SK-N-MC (cell line): Measurements from ENCODE around the gene MYCBPAP.

Experiments
- DNase-seq: peaks from one replicate; pipeline ENCODE4 v3.0.0-alpha.2; 2011; ENCODE audit warnings: low read depth, low spot score
- H3K27ac ChIP-seq: fragments of 200-600 bp; sonication (generic); 2 replicates; pipeline ENCODE4 v1.5.1; 2016; ENCODE audit warnings: mixed run types
- H3K36me3 ChIP-seq: fragments of 200-600 bp; sonication (generic); 2 replicates; pipeline ENCODE4 v1.6.1; 2017; ENCODE audit warnings: antibody characterized with exemption, low read length, mixed read lengths; ENCODE audit not compliant: insufficient read depth
- H3K4me3 ChIP-seq: fragments of 200-600 bp; sonication (generic); 2 replicates; pipeline ENCODE4 v1.5.1; 2016
- H3K9ac ChIP-seq: fragments of 200-600 bp; sonication (generic); 2 replicates; pipeline ENCODE4 v1.8.0; 2017; ENCODE audit warnings: mixed run types, mixed read lengths; ENCODE audit not compliant: insufficient read length
- H3K9me3 ChIP-seq: fragments of 200-600 bp; sonication (generic); 2 replicates; pipeline ENCODE4 v1.6.1; 2017; ENCODE audit warnings: low read depth, mild to moderate bottlenecking, antibody characterized with exemption, low read length, moderate library complexity, mixed read lengths
- EZH2 ChIP-seq: fragments of 200-600 bp; sonication (generic); IDR thresholded peaks from one replicate; pipeline ENCODE4 v1.6.1; 2017; ENCODE audit warnings: antibody characterized with exemption
- FOXP2 ChIP-seq: optimal IDR thresholded peaks from 2 replicates; pipeline ENCODE3; 2011; ENCODE audit warnings: mild to moderate bottlenecking, moderate library complexity; ENCODE audit not compliant: insufficient read depth; ENCODE audit errors: extremely low read length, control extremely low read depth
- POLR2AphosphoS5 ChIP-seq: IDR thresholded peaks from 2 replicates; pipeline ENCODE4 v1.6.1; 2012; ENCODE audit warnings: mild to moderate bottlenecking, low read depth, low read length, borderline replicate concordance

Gene MYCBPAP

DNA sequence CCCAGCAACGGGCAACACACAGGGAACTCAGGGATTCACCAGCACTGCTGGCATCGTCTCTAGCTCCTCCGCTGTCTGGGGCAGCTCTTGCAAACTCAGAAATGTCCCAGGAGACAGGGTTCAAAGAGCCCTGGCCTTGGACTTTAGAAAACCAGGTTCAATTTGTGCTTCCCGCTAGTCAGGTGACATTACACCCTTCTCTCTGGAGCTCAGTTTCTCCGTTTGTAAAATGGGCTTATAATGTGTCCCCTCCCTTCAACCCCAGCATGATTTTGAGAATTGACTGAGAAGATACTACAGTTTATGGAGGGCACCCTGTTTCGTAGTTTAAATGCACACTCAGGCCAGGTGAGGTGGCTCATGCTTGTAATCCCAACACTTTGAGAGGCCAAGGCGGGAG lies 1.9 kb upstream of the MYCBPAP start:
- Histone ChIP-seq H3K36me3 (no peaks in the 10 kb centered on the region), H3K9ac (no peak overlapping the region), H3K9me3 (no peaks in the 10 kb centered on the region), H3K27ac (no peak overlapping the region), H3K4me3 (no peak overlapping the region)
- no peak for TF ChIP-seq EZH2
- no peak for TF ChIP-seq FOXP2
- TF ChIP-seq POLR2AphosphoS5: no peak
- no peak for DNase-seq

DNA sequence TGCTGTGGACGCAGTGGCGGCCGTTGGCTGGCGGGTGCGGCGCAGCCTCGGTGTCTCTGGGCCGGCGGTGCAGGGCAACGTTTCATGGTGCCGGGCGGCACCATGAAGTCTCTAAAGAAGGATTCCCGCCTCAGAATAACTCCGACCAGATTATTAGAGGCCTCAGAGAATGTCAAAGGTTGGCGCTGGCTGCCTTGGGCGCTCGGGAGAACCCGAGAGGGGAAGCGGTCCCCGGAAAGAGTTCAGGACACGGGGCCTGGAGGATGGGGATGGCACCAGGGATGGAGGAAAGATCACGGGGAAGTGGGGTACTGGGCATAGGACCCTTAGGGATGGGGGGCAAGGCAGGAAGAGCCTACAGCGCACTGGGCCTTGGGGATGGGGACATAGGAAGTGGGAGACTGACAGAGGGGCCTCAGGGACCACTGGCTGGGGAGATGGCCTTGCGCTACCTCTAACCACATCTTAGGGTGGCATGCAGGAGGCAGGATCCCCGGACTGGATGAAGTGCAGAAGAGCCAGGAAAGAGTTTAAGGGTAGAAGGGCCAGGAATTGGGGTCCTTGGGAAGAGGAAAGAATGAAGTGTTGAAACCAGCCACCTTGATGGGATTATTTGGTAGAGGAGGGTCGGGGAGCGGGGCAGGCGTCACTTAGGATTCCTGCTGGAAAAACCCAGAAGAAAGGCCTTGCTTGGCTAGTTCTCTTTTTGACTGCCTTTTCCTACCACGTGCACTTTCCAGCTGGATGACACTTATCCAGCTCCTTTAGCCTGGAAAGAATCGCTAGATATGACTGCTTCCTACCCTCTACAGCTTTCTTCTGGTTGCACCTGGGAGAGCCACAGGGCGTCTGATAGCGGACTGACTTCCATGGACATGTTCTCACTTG lies 578 bp downstream of the MYCBPAP start:
- no peak overlapping the region for H3K9ac ChIP-seq

DNA sequence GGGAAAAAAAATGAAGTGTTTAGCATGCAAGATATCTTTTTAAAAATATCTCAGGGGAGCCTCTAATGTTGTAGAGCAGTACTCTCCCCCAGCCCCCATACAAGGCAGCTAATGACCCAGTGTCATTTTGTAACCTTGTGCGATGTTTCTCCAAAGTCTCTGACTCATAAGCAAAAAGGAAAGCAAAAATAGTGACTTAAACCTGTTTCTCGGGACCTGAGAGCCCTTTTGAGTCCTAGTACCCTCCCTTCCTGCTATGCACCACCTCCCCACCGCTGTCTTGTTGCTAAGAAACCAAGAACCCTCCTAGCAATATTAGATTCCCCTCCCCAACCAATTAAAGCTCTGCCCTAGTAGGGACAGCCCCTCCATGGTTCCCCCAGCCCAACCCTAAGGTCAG lies 2.8 kb downstream of the MYCBPAP start:
- no peak for TF ChIP-seq POLR2AphosphoS5
- no peak for TF ChIP-seq FOXP2
- no peak for TF ChIP-seq EZH2
- DNase-seq: no peak
- no peak overlapping the region for H3K27ac ChIP-seq
- no peak overlapping the region for H3K9ac ChIP-seq
- H3K4me3 ChIP-seq: no peak overlapping the region
- H3K36me3 ChIP-seq: no peaks in the 10 kb centered on the region
- H3K9me3 ChIP-seq: no peaks in the 10 kb centered on the region

More for the DNA sequence above, 578 bp downstream of the MYCBPAP start:
- Histone ChIP-seq H3K36me3 (no peaks in the 10 kb centered on the region), H3K4me3 (no peak overlapping the region), H3K9me3 (no peaks in the 10 kb centered on the region), H3K27ac (no peak overlapping the region)
- TF ChIP-seq FOXP2 (no peak), POLR2AphosphoS5 (no peak), EZH2 (no peak)
- DNase-seq: no peak

DNA sequence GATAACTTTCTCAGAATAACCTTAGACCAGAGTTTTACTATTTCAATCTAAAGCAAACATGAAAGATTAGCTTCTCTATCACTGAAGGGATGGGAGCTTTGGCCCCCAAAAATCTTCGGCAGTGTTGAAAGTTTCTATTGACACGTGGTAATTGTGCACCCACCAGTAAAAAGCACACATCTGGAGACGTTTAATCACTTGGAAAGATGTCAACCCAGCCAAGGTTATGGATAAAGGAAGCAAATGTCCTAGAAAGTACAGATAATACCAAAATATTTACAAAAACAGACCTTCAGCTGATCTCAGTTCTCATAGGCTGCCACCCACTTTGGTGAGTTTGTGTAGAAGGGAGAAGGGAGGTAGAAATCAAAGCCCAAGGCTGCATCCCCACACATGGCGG lies 5.3 kb downstream of the MYCBPAP start:
- no peak for DNase-seq
- no peaks in the 10 kb centered on the region for H3K36me3 ChIP-seq
- no peak overlapping the region for H3K27ac ChIP-seq
- H3K4me3 ChIP-seq: no peak overlapping the region
- H3K9ac ChIP-seq: no peak overlapping the region
- no peaks in the 10 kb centered on the region for H3K9me3 ChIP-seq
- TF ChIP-seq FOXP2: no peak
- no peak for TF ChIP-seq POLR2AphosphoS5
- no peak for TF ChIP-seq EZH2

DNA sequence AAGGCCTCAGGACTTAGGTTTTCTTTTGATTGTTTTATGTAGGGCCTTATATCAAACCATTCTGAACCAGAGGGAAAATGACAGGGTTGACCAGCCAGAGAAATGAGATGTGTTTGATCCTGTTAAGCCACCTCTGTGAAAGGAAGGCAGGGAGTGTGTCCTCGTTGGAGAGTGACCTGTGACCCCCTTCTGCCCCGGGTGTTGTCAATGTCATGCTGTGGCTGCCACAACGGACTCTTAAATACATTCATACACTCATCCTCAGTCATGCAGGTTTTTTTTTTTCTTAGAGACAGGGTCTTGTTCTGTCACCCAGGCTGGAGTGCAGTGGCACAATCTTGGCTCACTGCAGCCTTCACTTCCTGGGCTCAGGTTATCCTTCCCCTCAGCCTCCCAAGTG lies 6.1 kb downstream of the MYCBPAP start:
- Histone ChIP-seq H3K9me3 (no peaks in the 10 kb centered on the region), H3K9ac (no peak overlapping the region), H3K27ac (no peak overlapping the region), H3K4me3 (no peak overlapping the region), H3K36me3 (no peaks in the 10 kb centered on the region)
- DNase-seq: no peak
- TF ChIP-seq FOXP2: no peak
- no peak for TF ChIP-seq POLR2AphosphoS5
- no peak for TF ChIP-seq EZH2

DNA sequence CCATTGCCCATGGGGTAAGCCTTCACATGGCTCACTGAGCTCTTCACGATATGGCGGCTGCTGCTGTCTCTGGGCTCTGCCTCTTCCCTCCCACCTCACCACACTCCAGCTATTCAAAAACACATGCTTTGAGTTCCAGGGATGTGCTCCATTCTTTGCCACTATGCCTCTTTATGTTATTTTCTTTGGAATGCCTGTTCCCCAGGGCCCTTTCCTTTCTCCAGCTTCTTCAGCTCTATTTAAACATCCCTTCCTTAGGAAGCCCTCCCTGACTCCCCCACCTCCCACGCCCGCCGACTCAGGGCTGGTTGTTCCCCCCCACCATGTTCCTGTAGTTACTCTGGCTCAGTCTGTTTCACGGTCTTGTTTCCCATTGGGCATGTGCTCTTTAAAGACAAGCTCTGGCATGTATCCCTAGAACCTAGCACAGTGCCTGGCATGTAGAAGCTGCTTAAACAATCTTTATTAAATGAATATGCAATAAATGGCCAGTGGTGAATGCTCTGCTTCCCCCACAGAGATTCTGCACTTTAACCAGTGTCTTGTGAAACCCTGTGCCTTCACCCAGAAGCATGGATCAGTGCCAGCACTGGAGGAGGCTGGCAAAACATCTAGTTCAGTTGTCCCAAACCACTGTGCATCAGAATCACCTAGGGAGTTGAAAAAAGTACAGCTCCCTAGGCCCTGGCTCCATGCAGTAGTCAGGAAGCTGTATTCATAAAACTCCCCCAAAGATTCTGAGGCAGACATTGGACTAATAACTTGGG lies 6.9 kb downstream of the MYCBPAP start:
- no peak for DNase-seq
- no peak overlapping the region for H3K4me3 ChIP-seq
- H3K36me3 ChIP-seq: no peaks in the 10 kb centered on the region
- no peak overlapping the region for H3K9ac ChIP-seq
- H3K27ac ChIP-seq: no peak overlapping the region
- TF ChIP-seq EZH2 (no peak), FOXP2 (no peak), POLR2AphosphoS5 (no peak)
- no peaks in the 10 kb centered on the region for H3K9me3 ChIP-seq

DNA sequence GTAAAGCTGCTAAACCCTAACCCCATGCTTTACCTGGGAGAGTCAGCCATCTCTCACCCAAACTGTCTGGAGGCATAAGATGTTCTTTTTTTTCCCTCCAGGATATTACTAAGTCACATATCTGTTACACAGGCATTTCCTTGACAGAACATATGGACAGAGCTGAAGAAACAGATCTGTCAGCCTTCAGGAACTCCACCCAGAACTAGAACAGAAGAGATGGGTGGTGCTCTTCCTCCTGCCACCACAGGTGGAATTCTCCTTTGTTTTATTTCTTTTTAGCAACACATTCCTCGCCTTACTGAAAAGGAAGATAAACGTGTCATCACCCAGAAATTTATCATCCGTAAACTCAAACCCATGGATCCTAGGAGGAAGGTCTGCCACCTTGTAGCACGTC lies 8.8 kb downstream of the MYCBPAP start:
- no peak for DNase-seq
- Histone ChIP-seq H3K9me3 (no peaks in the 10 kb centered on the region), H3K4me3 (no peak overlapping the region), H3K36me3 (no peaks in the 10 kb centered on the region), H3K9ac (no peak overlapping the region), H3K27ac (no peak overlapping the region)
- no peak for TF ChIP-seq FOXP2
- TF ChIP-seq EZH2: no peak
- no peak for TF ChIP-seq POLR2AphosphoS5

DNA sequence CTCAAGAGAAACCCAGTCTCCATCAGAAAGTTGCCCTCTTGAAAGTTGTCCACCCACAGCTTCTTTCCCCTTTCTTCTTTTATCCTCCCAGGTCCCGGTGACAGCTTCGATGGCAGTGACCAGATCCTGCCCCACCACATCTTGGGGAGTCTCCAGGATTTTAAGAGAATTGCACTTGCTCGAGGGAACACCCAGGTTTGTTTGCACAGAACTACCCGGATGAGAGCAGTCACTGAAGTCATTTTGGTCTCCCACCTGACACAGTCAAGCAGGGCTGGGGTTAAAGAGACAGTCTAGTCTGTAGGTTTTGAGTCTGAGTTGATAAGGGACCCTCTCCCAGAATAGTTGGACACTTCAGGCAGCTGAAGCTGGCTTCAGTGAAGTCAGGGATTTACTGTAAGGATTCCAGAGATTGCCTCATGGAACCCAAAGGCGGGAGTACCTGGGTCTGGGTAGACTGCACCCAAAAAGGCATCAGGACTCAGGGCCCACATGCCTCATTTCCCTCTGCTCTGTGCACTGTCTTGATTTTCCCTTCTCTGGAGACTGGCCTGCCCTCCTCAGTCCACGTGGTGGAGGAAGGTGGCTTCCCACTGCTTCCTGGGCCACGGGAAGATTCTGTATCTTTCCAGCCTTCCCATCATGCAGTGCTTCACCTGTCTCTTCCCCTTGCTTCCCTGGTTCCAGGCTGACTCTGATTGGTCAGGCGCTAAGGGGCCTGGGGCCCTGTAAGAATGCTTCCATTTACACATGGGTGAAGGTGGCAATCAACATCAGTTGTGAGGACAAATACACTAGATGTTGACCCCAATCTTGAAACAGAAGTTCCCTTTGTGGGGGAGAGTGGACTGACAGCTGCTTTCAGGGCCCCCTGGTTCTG lies 9.5 kb downstream of the MYCBPAP start:
- H3K9me3 ChIP-seq: no peaks in the 10 kb centered on the region
- TF ChIP-seq POLR2AphosphoS5 (no peak), FOXP2 (no peak), EZH2 (no peak)
- no peaks in the 10 kb centered on the region for H3K36me3 ChIP-seq
- DNase-seq: no peak
- H3K9ac ChIP-seq: no peak overlapping the region
- H3K4me3 ChIP-seq: no peak overlapping the region
- no peak overlapping the region for H3K27ac ChIP-seq
